Measurements from ENCODE around the gene ARHGAP21.
"Not testable (repeated sequence)": the region's sequence is repeated elsewhere in the genome, so short reads cannot be mapped to it uniquely, and the experiment has no call there.

ARHGAP21 gene

DNA sequence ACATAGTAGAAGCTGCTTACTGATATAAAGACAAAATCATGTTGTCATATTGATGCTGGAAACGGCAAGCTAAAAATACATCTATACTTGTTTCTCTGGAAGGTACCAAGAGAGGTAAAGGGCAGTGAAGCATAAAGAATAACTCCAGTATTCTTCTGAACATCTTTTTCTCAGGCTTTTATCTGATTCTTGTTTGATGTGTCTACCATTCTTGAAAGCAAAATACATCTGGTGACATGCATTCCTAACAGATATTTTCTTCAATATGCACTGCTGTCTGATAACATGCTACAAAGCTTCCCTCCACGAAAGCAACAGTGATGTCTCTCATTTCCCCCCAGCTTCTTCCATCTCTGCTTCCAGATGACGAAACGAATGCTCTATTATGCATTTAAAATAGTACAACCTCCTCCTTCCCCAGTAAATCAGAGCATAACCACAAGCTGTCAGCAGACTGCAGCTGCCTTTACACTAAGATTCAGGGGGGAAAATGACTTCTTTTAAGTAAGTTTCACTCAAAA lies 100.8 kb downstream of the ARHGAP21 start:
- WGBS (ENCODE audit: extremely low coverage, insufficient coverage, insufficient read length), result no CpG with 5 or more reads among the region's 4 CpGs
- H4K91ac ChIP-seq (ENCODE audit: low read depth, low read length), result no peak overlapping the region
- no peak overlapping the region for H3K4me2 ChIP-seq (ENCODE audit: low read length)
- no peak overlapping the region for H3K4ac ChIP-seq (ENCODE audit: low read depth, low read length)
- H2AK5ac ChIP-seq (ENCODE audit: low read length), result no peak overlapping the region
- no peak overlapping the region for H2BK12ac ChIP-seq (ENCODE audit: low read length)
- peaks cover 0 to 2% of the 10 kb centered on the region in 2 experiments for H3K36me3 ChIP-seq (ENCODE audit: control insufficient read depth in 1 of 2, insufficient read depth in 2 of 2, low read length in 2 of 2)
- no peak overlapping the region for H3K14ac ChIP-seq (ENCODE audit: low read length)
- no peak overlapping the region for H3K18ac ChIP-seq (ENCODE audit: low read length)
- H3K27me3 ChIP-seq (ENCODE audit: insufficient read depth, low read length), result no peaks in the 10 kb centered on the region
- H3K4me3 ChIP-seq (ENCODE audit: low read depth, low read length), result no peak overlapping the region
- no peak overlapping the region for H3K9ac ChIP-seq (ENCODE audit: low read length)
- no peak for DNase-seq
- peaks cover 7 to 8% of the 10 kb centered on the region in 2 experiments for H3K4me1 ChIP-seq (ENCODE audit: control insufficient read depth in 1 of 2, insufficient read depth in 2 of 2, low read length in 2 of 2)
- no peak overlapping the region for H4K12ac ChIP-seq (ENCODE audit: low read depth, low read length)
- no peak overlapping the region for H2AFZ ChIP-seq (ENCODE audit: insufficient read depth, low read length, poor library complexity)
- no peak overlapping the region for H2BK5ac ChIP-seq (ENCODE audit: low read depth, low read length, poor library complexity)
- H3K79me1 ChIP-seq (ENCODE audit: low read length), result peaks cover 2% of the 10 kb centered on the region
- no peak overlapping the region for H2BK120ac ChIP-seq (ENCODE audit: insufficient read depth, low read length, poor library complexity)
- H3K79me2 ChIP-seq (ENCODE audit: control insufficient read depth, insufficient read depth, low read length, poor library complexity), result no peaks in the 10 kb centered on the region
- no peaks in the 10 kb centered on the region for H3K9me3 ChIP-seq (ENCODE audit: insufficient read depth, low read depth, low read length)
- no peak overlapping the region for H3K23ac ChIP-seq (ENCODE audit: low read length)
- H3K27ac ChIP-seq (ENCODE audit: low read depth, low read length), result no peak overlapping the region
- no peak overlapping the region for H4K8ac ChIP-seq (ENCODE audit: low read depth, low read length)

DNA sequence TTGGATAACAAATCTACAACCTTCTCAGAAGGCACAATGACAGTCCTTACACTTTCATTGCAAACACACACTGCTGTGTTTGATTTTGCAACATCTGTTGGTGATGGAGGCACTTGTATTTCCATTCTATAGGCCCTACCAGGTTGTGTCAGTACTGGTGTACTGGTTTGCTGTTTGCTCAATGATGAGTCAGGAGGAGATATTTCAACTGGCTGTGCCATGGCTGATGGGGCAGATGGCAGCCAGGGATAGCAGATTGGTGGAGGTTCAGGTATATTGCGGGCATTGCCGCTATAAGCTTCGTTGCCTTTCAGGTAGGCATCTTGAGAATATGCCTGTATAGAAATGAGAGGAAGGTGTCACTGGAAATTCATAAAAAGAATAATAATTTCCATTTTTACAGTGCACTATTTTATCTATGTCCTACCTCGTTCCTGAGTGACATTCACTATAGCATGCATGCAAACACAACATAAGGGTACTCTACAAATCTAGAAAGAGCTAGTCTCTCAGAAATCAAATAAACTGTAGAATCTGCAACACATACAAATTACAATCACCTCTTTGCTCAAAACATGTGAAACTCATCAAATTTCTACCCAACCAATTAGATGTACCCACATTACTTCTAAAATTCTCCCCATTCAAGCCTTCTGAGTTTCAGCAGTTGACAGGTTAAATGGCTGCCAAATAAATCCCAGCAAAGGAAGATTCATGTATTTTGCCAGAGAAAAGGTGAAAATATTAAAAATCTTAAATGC lies 102.5 kb downstream of the ARHGAP21 start:
- not testable (repeated sequence) for H3K36me3 ChIP-seq (ENCODE audit: control insufficient read depth in 1 of 2, insufficient read depth in 2 of 2, low read length in 2 of 2); H3K79me1 ChIP-seq (ENCODE audit: low read length); H2AFZ ChIP-seq (ENCODE audit: insufficient read depth, low read length, poor library complexity); H3K4me3 ChIP-seq (ENCODE audit: low read depth, low read length); H3K9ac ChIP-seq (ENCODE audit: low read length); H3K18ac ChIP-seq (ENCODE audit: low read length); H4K91ac ChIP-seq (ENCODE audit: low read depth, low read length); H3K9me3 ChIP-seq (ENCODE audit: insufficient read depth, low read depth, low read length); H3K14ac ChIP-seq (ENCODE audit: low read length); H3K23ac ChIP-seq (ENCODE audit: low read length); H3K4me2 ChIP-seq (ENCODE audit: low read length); H3K79me2 ChIP-seq (ENCODE audit: control insufficient read depth, insufficient read depth, low read length, poor library complexity); H2AK5ac ChIP-seq (ENCODE audit: low read length); H4K8ac ChIP-seq (ENCODE audit: low read depth, low read length); H2BK12ac ChIP-seq (ENCODE audit: low read length); H2BK120ac ChIP-seq (ENCODE audit: insufficient read depth, low read length, poor library complexity); H4K12ac ChIP-seq (ENCODE audit: low read depth, low read length); H3K4me1 ChIP-seq (ENCODE audit: control insufficient read depth in 1 of 2, insufficient read depth in 2 of 2, low read length in 2 of 2); H3K4ac ChIP-seq (ENCODE audit: low read depth, low read length); H3K27me3 ChIP-seq (ENCODE audit: insufficient read depth, low read length); H2BK5ac ChIP-seq (ENCODE audit: low read depth, low read length, poor library complexity)
- WGBS (ENCODE audit: extremely low coverage, insufficient coverage, insufficient read length), result no CpG with 5 or more reads among the region's 4 CpGs
- DNase-seq, result peak in 1 of 2 donors; percentile 37
- peak overlapping the region; percentile 44 for H3K27ac ChIP-seq (ENCODE audit: low read depth, low read length)

DNA sequence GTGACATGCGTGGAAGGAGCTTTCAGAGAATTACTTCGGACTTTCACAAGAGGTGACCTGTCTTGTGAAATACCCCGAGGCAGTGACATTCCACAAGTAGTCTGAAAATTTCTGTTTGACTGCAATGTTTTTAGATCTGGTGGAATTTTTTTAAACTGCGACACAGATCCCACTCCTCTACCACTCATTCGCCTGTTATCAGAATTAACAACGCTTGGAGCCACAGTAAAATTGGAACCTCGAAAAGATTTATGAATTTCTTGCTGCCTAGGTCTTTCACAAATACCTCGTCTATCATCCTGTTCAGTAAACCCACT lies 103.7 kb downstream of the ARHGAP21 start:
- peak overlapping the region; percentile 83 for H3K27ac ChIP-seq (ENCODE audit: low read depth, low read length)
- peak; percentile 51 to 78 for DNase-seq
- not testable (repeated sequence) for H3K14ac ChIP-seq (ENCODE audit: low read length); H3K36me3 ChIP-seq (ENCODE audit: control insufficient read depth in 1 of 2, insufficient read depth in 2 of 2, low read length in 2 of 2); H3K18ac ChIP-seq (ENCODE audit: low read length); H3K27me3 ChIP-seq (ENCODE audit: insufficient read depth, low read length); H2BK12ac ChIP-seq (ENCODE audit: low read length); H3K79me1 ChIP-seq (ENCODE audit: low read length); H4K8ac ChIP-seq (ENCODE audit: low read depth, low read length); H3K79me2 ChIP-seq (ENCODE audit: control insufficient read depth, insufficient read depth, low read length, poor library complexity); H4K12ac ChIP-seq (ENCODE audit: low read depth, low read length); H2AFZ ChIP-seq (ENCODE audit: insufficient read depth, low read length, poor library complexity); H2AK5ac ChIP-seq (ENCODE audit: low read length); H3K4me2 ChIP-seq (ENCODE audit: low read length); H3K4me1 ChIP-seq (ENCODE audit: control insufficient read depth in 1 of 2, insufficient read depth in 2 of 2, low read length in 2 of 2); H3K9me3 ChIP-seq (ENCODE audit: insufficient read depth, low read depth, low read length); H3K9ac ChIP-seq (ENCODE audit: low read length); H3K4ac ChIP-seq (ENCODE audit: low read depth, low read length); H3K23ac ChIP-seq (ENCODE audit: low read length); H2BK120ac ChIP-seq (ENCODE audit: insufficient read depth, low read length, poor library complexity); H4K91ac ChIP-seq (ENCODE audit: low read depth, low read length); H3K4me3 ChIP-seq (ENCODE audit: low read depth, low read length)
- no CpG with 5 or more reads among the region's 8 CpGs for WGBS (ENCODE audit: extremely low coverage, insufficient coverage, insufficient read length)
- H2BK5ac ChIP-seq (ENCODE audit: low read depth, low read length, poor library complexity), result peak overlapping the region; percentile 79

DNA sequence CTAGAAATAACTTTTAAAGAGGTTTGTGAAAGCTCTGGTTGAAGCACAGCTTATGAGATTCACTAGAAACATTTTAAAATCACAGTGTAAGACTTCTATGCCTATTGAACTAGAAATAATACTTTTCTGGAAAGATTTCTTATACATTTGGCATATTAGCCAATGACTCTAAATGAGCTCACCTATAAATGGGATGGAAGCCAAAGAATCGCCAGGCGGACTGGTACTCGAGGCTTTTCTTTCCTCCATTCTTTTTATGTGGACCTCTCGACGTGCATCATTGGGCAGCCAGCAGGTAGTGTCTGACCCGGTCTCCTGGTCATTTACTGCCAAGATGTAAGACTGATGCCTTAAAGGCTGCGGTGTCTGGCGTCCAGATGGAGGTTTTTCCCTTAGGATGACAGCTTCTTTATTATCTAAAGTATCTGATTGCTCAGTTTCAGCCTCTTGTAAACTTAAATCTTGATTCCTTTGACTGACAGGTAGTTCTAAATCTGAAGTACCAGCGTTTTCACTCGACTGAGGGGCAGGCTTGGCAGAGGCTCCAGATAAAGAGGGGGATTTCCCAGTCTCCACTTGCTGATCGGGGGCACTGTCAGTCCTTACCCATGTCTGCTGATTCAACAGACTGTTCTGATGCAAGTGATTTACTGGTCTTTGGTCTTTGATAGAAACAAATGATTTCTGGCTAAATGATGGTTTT lies 104.2 kb downstream of the ARHGAP21 start:
- H3K4me1 ChIP-seq (ENCODE audit: control insufficient read depth in 1 of 2, insufficient read depth in 2 of 2, low read length in 2 of 2); H4K12ac ChIP-seq (ENCODE audit: low read depth, low read length); H3K23ac ChIP-seq (ENCODE audit: low read length); H3K27me3 ChIP-seq (ENCODE audit: insufficient read depth, low read length); H3K18ac ChIP-seq (ENCODE audit: low read length); H3K9ac ChIP-seq (ENCODE audit: low read length); H3K79me2 ChIP-seq (ENCODE audit: control insufficient read depth, insufficient read depth, low read length, poor library complexity); H3K36me3 ChIP-seq (ENCODE audit: control insufficient read depth in 1 of 2, insufficient read depth in 2 of 2, low read length in 2 of 2); H3K9me3 ChIP-seq (ENCODE audit: insufficient read depth, low read depth, low read length); H2AFZ ChIP-seq (ENCODE audit: insufficient read depth, low read length, poor library complexity); H2AK5ac ChIP-seq (ENCODE audit: low read length); H3K79me1 ChIP-seq (ENCODE audit: low read length); H3K4me3 ChIP-seq (ENCODE audit: low read depth, low read length); H3K4ac ChIP-seq (ENCODE audit: low read depth, low read length); H2BK12ac ChIP-seq (ENCODE audit: low read length): not testable (repeated sequence)
- Histone ChIP-seq H3K27ac (ENCODE audit: low read depth, low read length) (peak overlapping the region; percentile 83), H2BK120ac (ENCODE audit: insufficient read depth, low read length, poor library complexity) (peak overlapping the region; percentile 63), H3K14ac (ENCODE audit: low read length) (peak overlapping the region; percentile 74), H3K4me2 (ENCODE audit: low read length) (peak overlapping the region; percentile 1), H2BK5ac (ENCODE audit: low read depth, low read length, poor library complexity) (peak overlapping the region; percentile 79), H4K91ac (ENCODE audit: low read depth, low read length) (peak overlapping the region; percentile 70), H4K8ac (ENCODE audit: low read depth, low read length) (peak overlapping the region; percentile 47)
- DNase-seq, result peak; percentile 15 to 36
- no CpG with 5 or more reads among the region's 11 CpGs for WGBS (ENCODE audit: extremely low coverage, insufficient coverage, insufficient read length)
